IgD-negative memory B cell (primary cell): ENCODE results near the gene ERG. TPM values are rescaled to one million over a fixed set of nuclear protein-coding genes. Genes with fewer than 3 reads are reported as not detected.

Experiments
- H3K27ac Mint-ChIP-seq, 3 donors: one replicate each; pipeline ENCODE4 v1.8.0; 2020 to 2022; ENCODE audit warnings: mild to moderate bottlenecking in 3 of 3, mixed read lengths in 3 of 3, moderate library complexity in 1 of 3
- H3K27me3 Mint-ChIP-seq: one replicate; pipeline ENCODE4 v1.8.0; 2021; ENCODE audit warnings: mixed read lengths
- H3K36me3 Mint-ChIP-seq: one replicate; pipeline ENCODE4 v1.8.0; 2020; ENCODE audit warnings: mild to moderate bottlenecking, mixed read lengths
- H3K4me1 Mint-ChIP-seq, 3 donors: one replicate each; pipeline ENCODE4 v1.8.0; 2020 to 2022; ENCODE audit warnings: mixed read lengths in 3 of 3, mild to moderate bottlenecking in 1 of 3
- H3K4me3 Mint-ChIP-seq, 4 donors: one replicate each; pipeline ENCODE4 v1.8.0; 2020 to 2022; ENCODE audit warnings: mild to moderate bottlenecking in 4 of 4, mixed read lengths in 4 of 4, moderate library complexity in 3 of 4
- H3K9me3 Mint-ChIP-seq, 3 donors: one replicate each; pipeline ENCODE4 v1.8.0; 2020 to 2021; ENCODE audit warnings: mixed read lengths in 3 of 3, mild to moderate bottlenecking in 1 of 3
- polyA plus RNA-seq: library from polyadenylated mRNA; unstranded; fragments of 300-500 nt; fragmentation: Illumina TruSeq; gene quantifications from one replicate; pipeline ENCODE4 v1.2.3, GENCODE V29; 2021

The ERG gene
- polyA plus RNA-seq, 1 donor from 2014 or later = not detected

- H3K9me3 Mint-ChIP-seq = no peaks in the 10 kb centered on the region
- peaks cover 5% of the 10 kb centered on the region for H3K27me3 Mint-ChIP-seq
- H3K4me3 Mint-ChIP-seq = no peak overlapping the region
- peaks cover 1% of the 10 kb centered on the region for H3K36me3 Mint-ChIP-seq
- H3K4me1 Mint-ChIP-seq = no peaks in the 10 kb centered on the region
- no peak overlapping the region for H3K27ac Mint-ChIP-seq
Measured at GRCh38 chr21:38351961-38352521, 146.2 kb downstream of the ERG start.

- H3K36me3 Mint-ChIP-seq = peaks cover 1% of the 10 kb centered on the region
- peaks cover 3% of the 10 kb centered on the region for H3K27me3 Mint-ChIP-seq
- peaks cover 0 to under 1% (median 0%) of the 10 kb centered on the region in 3 donors for H3K4me1 Mint-ChIP-seq
- peaks cover 0 to under 1% (median 0%) of the 10 kb centered on the region in 3 donors for H3K9me3 Mint-ChIP-seq
- no peak overlapping the region for H3K4me3 Mint-ChIP-seq
- H3K27ac Mint-ChIP-seq = no peak overlapping the region
Measured at GRCh38 chr21:38351176-38351959, 146.9 kb downstream of the ERG start.

GRCh38 chr21:38350684-38351083 is 147.6 kb downstream of the ERG start:
- Mint-ChIP-seq H3K4me3 (peak overlapping the region in 1 of 4 donors; percentile 6), H3K36me3 (peaks cover 1% of the 10 kb centered on the region), H3K9me3 (peaks cover 0 to 3% (median 0%) of the 10 kb centered on the region in 3 donors), H3K4me1 (peaks cover 0 to 4% (median 0%) of the 10 kb centered on the region in 3 donors), H3K27me3 (peaks cover 3% of the 10 kb centered on the region), H3K27ac (peak overlapping the region in 1 of 3 donors; percentile 36)

- peaks cover 1% of the 10 kb centered on the region for H3K36me3 Mint-ChIP-seq
Measured at GRCh38 chr21:38349977-38350376, 148.3 kb downstream of the ERG start.

GRCh38 chr21:38349111-38349746 is 149.0 kb downstream of the ERG start:
- Mint-ChIP-seq H3K27ac (no peak overlapping the region), H3K27me3 (peaks cover 1% of the 10 kb centered on the region), H3K4me1 (peaks cover 0 to 4% (median 0%) of the 10 kb centered on the region in 3 donors), H3K9me3 (peaks cover 0 to 3% (median 0%) of the 10 kb centered on the region in 3 donors), H3K4me3 (no peak overlapping the region), H3K36me3 (peaks cover 1% of the 10 kb centered on the region)

More at GRCh38 chr21:38349977-38350376, 148.3 kb downstream of the ERG start:
- peaks cover 0 to 3% (median 0%) of the 10 kb centered on the region in 3 donors for H3K9me3 Mint-ChIP-seq
- peak overlapping the region in 1 of 3 donors; percentile 36 for H3K27ac Mint-ChIP-seq
- peaks cover 0 to 4% (median 0%) of the 10 kb centered on the region in 3 donors for H3K4me1 Mint-ChIP-seq
- no peak overlapping the region for H3K4me3 Mint-ChIP-seq
- H3K27me3 Mint-ChIP-seq = peaks cover 2% of the 10 kb centered on the region

- H3K27me3 Mint-ChIP-seq = no peaks in the 10 kb centered on the region
Measured at GRCh38 chr21:38346286-38346685, 152.0 kb downstream of the ERG start.

GRCh38 chr21:38343691-38344090 is 154.6 kb downstream of the ERG start:
- peaks cover 1% of the 10 kb centered on the region for H3K27me3 Mint-ChIP-seq
- peaks cover 0 to 4% (median 0%) of the 10 kb centered on the region in 3 donors for H3K4me1 Mint-ChIP-seq
- no peaks in the 10 kb centered on the region for H3K36me3 Mint-ChIP-seq
- H3K27ac Mint-ChIP-seq = no peak overlapping the region
- H3K9me3 Mint-ChIP-seq = peaks cover 0 to 3% (median 0%) of the 10 kb centered on the region in 3 donors
- H3K4me3 Mint-ChIP-seq = no peak overlapping the region

More at GRCh38 chr21:38346286-38346685, 152.0 kb downstream of the ERG start:
- peaks cover 0 to 4% (median 0%) of the 10 kb centered on the region in 3 donors for H3K4me1 Mint-ChIP-seq
- H3K36me3 Mint-ChIP-seq = no peaks in the 10 kb centered on the region
- no peak overlapping the region for H3K4me3 Mint-ChIP-seq
- H3K9me3 Mint-ChIP-seq = peaks cover 0 to 3% (median 0%) of the 10 kb centered on the region in 3 donors
- no peak overlapping the region for H3K27ac Mint-ChIP-seq

GRCh38 chr21:38342739-38343138 is 155.5 kb downstream of the ERG start:
- peaks cover 0 to 4% (median 0%) of the 10 kb centered on the region in 3 donors for H3K4me1 Mint-ChIP-seq

GRCh38 chr21:38341546-38342012 is 156.7 kb downstream of the ERG start:
- H3K27ac Mint-ChIP-seq = no peak overlapping the region
- no peaks in the 10 kb centered on the region for H3K36me3 Mint-ChIP-seq
- peaks cover 0 to 3% (median 0%) of the 10 kb centered on the region in 3 donors for H3K9me3 Mint-ChIP-seq
- peaks cover 1% of the 10 kb centered on the region for H3K27me3 Mint-ChIP-seq
- H3K4me1 Mint-ChIP-seq = peaks cover 0 to 4% (median 0%) of the 10 kb centered on the region in 3 donors
- H3K4me3 Mint-ChIP-seq = no peak overlapping the region

More at GRCh38 chr21:38342739-38343138, 155.5 kb downstream of the ERG start:
- Mint-ChIP-seq H3K27ac (no peak overlapping the region), H3K27me3 (peaks cover 1% of the 10 kb centered on the region), H3K9me3 (peaks cover 0 to 3% (median 0%) of the 10 kb centered on the region in 3 donors), H3K36me3 (no peaks in the 10 kb centered on the region), H3K4me3 (no peak overlapping the region)

GRCh38 chr21:38340131-38340530 is 158.1 kb downstream of the ERG start:
- H3K36me3 Mint-ChIP-seq = peaks cover 2% of the 10 kb centered on the region
- H3K9me3 Mint-ChIP-seq = no peaks in the 10 kb centered on the region
- no peak overlapping the region for H3K4me3 Mint-ChIP-seq
- H3K4me1 Mint-ChIP-seq = no peaks in the 10 kb centered on the region
- peaks cover 1% of the 10 kb centered on the region for H3K27me3 Mint-ChIP-seq
- H3K27ac Mint-ChIP-seq = no peak overlapping the region

- no peaks in the 10 kb centered on the region for H3K4me1 Mint-ChIP-seq
- no peak overlapping the region for H3K4me3 Mint-ChIP-seq
- peaks cover 2% of the 10 kb centered on the region for H3K36me3 Mint-ChIP-seq
- no peak overlapping the region for H3K27ac Mint-ChIP-seq
- H3K27me3 Mint-ChIP-seq = peaks cover 1% of the 10 kb centered on the region
- H3K9me3 Mint-ChIP-seq = no peaks in the 10 kb centered on the region
Measured at GRCh38 chr21:38337793-38338192, 160.5 kb downstream of the ERG start.

GRCh38 chr21:38334866-38335265 is 163.4 kb downstream of the ERG start:
- H3K4me3 Mint-ChIP-seq = no peak overlapping the region
- no peaks in the 10 kb centered on the region for H3K4me1 Mint-ChIP-seq
- peaks cover 2% of the 10 kb centered on the region for H3K36me3 Mint-ChIP-seq
- H3K27ac Mint-ChIP-seq = no peak overlapping the region
- no peaks in the 10 kb centered on the region for H3K9me3 Mint-ChIP-seq
- H3K27me3 Mint-ChIP-seq = no peaks in the 10 kb centered on the region

- H3K36me3 Mint-ChIP-seq = peaks cover 2% of the 10 kb centered on the region
Measured at GRCh38 chr21:38333301-38334272, 164.7 kb downstream of the ERG start.

GRCh38 chr21:38330666-38331065 is 167.6 kb downstream of the ERG start:
- Mint-ChIP-seq H3K27me3 (no peaks in the 10 kb centered on the region), H3K27ac (no peak overlapping the region), H3K4me1 (no peaks in the 10 kb centered on the region), H3K36me3 (peaks cover 2% of the 10 kb centered on the region), H3K4me3 (no peak overlapping the region), H3K9me3 (peaks cover 0 to 3% (median 2%) of the 10 kb centered on the region in 3 donors)

More at GRCh38 chr21:38333301-38334272, 164.7 kb downstream of the ERG start:
- Mint-ChIP-seq H3K4me1 (no peaks in the 10 kb centered on the region), H3K4me3 (no peak overlapping the region), H3K27ac (no peak overlapping the region), H3K9me3 (no peaks in the 10 kb centered on the region), H3K27me3 (no peaks in the 10 kb centered on the region)
